Spleen (tissue), 11 donors: Measurements from ENCODE around the gene ZNF22. TPM values are rescaled to one million over a fixed set of nuclear protein-coding genes. Genes with fewer than 3 reads are reported as not detected.

ENCODE experiments used
- DNase-seq: peaks from one replicate; pipeline ENCODE4 v3.0.0-alpha.2; 2020
- H3K27ac ChIP-seq, 8 donors: fragments of 200-600 bp; sonication (generic) in 7 of 8; 1 replicate in 4 of 8; 2 replicates in 4 of 8; pipeline versions ENCODE4 v1.5.0 to v1.8.0; 2016 to 2021; ENCODE audit warnings: inconsistent platforms in 4 of 8, mild to moderate bottlenecking in 4 of 8, moderate library complexity in 1 of 8
- H3K27me3 ChIP-seq, 7 donors: fragments of 200-600 bp; sonication (generic) in 6 of 7; replicated peaks in 1 of 7; 1 replicate in 4 of 7; 2 replicates in 3 of 7; pipeline versions ENCODE4 v1.5.0 to v1.8.0; 2016 to 2021; ENCODE audit warnings: inconsistent platforms in 3 of 7, mild to moderate bottlenecking in 1 of 7
- H3K36me3 ChIP-seq, 6 donors: fragments of 200-600 bp; sonication (generic) in 5 of 6; 1 replicate in 4 of 6; 2 replicates in 2 of 6; pipeline versions ENCODE4 v1.5.0 to v1.8.0; 2016 to 2021; ENCODE audit warnings: inconsistent platforms in 2 of 6
- H3K4me1 ChIP-seq, 6 donors: fragments of 200-600 bp; sonication (generic) in 5 of 6; 1 replicate in 3 of 6; 2 replicates in 3 of 6; pipeline versions ENCODE4 v1.5.0 to v1.8.0; 2016 to 2021; ENCODE audit warnings: inconsistent platforms in 3 of 6
- H3K4me3 ChIP-seq, 8 donors: fragments of 200-600 bp; sonication (generic) in 7 of 8; 1 replicate in 4 of 8; 2 replicates in 4 of 8; pipeline versions ENCODE4 v1.5.0 to v1.8.0; 2016 to 2021; ENCODE audit warnings: inconsistent platforms in 4 of 8, mild to moderate bottlenecking in 4 of 8, moderate library complexity in 2 of 8
- H3K9me3 ChIP-seq, 8 donors: fragments of 200-600 bp; sonication (generic) in 7 of 8; 1 replicate in 4 of 8; 2 replicates in 4 of 8; pipeline versions ENCODE4 v1.5.0 to v1.8.0; 2016 to 2021; ENCODE audit warnings: inconsistent platforms in 4 of 8
- POLR2A ChIP-seq, 3 donors: fragments of 450-650 bp; IDR thresholded peaks; one replicate each; pipeline ENCODE4 v1.5.1; 2017; ENCODE audit warnings: antibody characterized with exemption in 3 of 3, mild to moderate bottlenecking in 1 of 3
- POLR2AphosphoS5 ChIP-seq, 3 donors: sonication (generic); formaldehyde crosslinking; IDR thresholded peaks; one replicate each; pipeline ENCODE4 v1.5.1; 2017; ENCODE audit warnings: antibody characterized with exemption in 3 of 3
- WGBS, 5 donors: extraction: QIAGEN DNeasy Blood & Tissue Kit in 3 of 5; methylation state at CpG; one replicate each; pipeline versions ENCODE4 v1.1.5 to v1.1.7; 2013 to 2018; 5-methylcytosine and 5-hydroxymethylcytosine counted together
- intact Hi-C: fragments of 100-400 bp; cut with DNase I; formaldehyde crosslinking; loops from one replicate; pipeline ENCODE4 v1.15.0; 2023; ENCODE audit warnings: low total_unique reads
- polyA plus RNA-seq, 3 donors: library from polyadenylated mRNA; stranded (reverse); fragments of 200-250 nt; gene quantifications; one replicate each; pipeline ENCODE4 v1.2.1, GENCODE V29; 2013
- total RNA-seq, 7 donors: library from RNA; depleted of rRNA in 3 of 7; stranded (reverse); fragments of >200 nt in 3 of 7; fragmentation: NEBNext Ultra II Directional in 4 of 7; extraction: Animal tissue kit (Norgen Biotek cat#: 25700) in 4 of 7; gene quantifications; one replicate each; pipeline versions ENCODE4 v1.1.0 to v1.2.1, GENCODE V29; 2016 to 2021
- TF ChIP-seq, protein P1 (sequence below), 11 experiments: fragments of 200-600 bp in 7 of 11; fragments of 450-650 bp in 4 of 11; sonication (generic) in 4 of 11; IDR thresholded peaks in 8 of 11; conservative IDR thresholded peaks in 3 of 11; 1 replicate in 7 of 11; 2 replicates in 4 of 11; pipeline versions ENCODE4 v1.4.0 to v1.8.0; 2016 to 2021; ENCODE audit warnings: antibody characterized with exemption in 11 of 11, inconsistent platforms in 4 of 11, mild to moderate bottlenecking in 1 of 11
- donor health status: healthy with polysubstance abuse.
- donor health status: DM: no; HTN: no; CAD: no; lungs with moderate emphysema.
- donor health status: DM: no; HTN: no; CAD: no.
- donor health status: Bipolar disorder and iron deficiency.
- donor health status: healthy.
- donor health status: DM: no; HTN: no; CAD: no.
- donor health status: DM: yes; HTN: yes; CAD: no.

ZNF22 gene
- total and polyA plus RNA-seq, 10 donors = 22.7 to 33.6 (median 26.0) TPM

DNA sequence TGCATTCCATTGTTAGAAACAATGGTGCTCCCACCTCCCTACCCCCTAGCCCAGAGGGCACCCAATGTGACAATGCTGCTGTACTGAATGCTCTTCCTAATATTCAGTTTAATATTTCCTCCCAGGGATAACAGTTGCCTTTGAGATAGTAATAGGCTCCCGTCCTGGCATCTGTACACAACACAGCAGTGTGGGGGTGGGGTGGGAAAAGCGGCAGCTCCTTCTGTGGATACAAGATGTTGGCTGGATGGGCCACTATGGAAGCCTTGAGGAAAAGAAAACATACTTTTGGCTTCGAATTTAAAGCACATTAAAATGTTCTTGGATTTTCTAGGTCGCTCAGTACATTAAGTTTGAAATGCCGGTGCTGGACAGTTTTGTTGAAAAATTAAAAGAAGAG is 9.2 kb upstream of the ZNF22 start:
- Histone ChIP-seq H3K27ac (no peak overlapping the region), H3K9me3 (no peaks in the 10 kb centered on the region), H3K4me3 (no peak overlapping the region), H3K36me3 (peaks cover 0 to 72% (median 10%) of the 10 kb centered on the region in 6 donors), H3K4me1 (peaks cover 0 to 31% (median 16%) of the 10 kb centered on the region in 6 donors), H3K27me3 (no peaks in the 10 kb centered on the region)
- 73 to 89% (median 84%) methylated on average over 5 of the region's 5 CpGs for WGBS, 5 donors
- no peak for DNase-seq
- no peak for TF ChIP-seq POLR2AphosphoS5 (IDR thresholded peaks at IDR 0.05)
- no peak for TF ChIP-seq POLR2A (IDR thresholded peaks at IDR 0.05)
- TF ChIP-seq, protein P1, sequence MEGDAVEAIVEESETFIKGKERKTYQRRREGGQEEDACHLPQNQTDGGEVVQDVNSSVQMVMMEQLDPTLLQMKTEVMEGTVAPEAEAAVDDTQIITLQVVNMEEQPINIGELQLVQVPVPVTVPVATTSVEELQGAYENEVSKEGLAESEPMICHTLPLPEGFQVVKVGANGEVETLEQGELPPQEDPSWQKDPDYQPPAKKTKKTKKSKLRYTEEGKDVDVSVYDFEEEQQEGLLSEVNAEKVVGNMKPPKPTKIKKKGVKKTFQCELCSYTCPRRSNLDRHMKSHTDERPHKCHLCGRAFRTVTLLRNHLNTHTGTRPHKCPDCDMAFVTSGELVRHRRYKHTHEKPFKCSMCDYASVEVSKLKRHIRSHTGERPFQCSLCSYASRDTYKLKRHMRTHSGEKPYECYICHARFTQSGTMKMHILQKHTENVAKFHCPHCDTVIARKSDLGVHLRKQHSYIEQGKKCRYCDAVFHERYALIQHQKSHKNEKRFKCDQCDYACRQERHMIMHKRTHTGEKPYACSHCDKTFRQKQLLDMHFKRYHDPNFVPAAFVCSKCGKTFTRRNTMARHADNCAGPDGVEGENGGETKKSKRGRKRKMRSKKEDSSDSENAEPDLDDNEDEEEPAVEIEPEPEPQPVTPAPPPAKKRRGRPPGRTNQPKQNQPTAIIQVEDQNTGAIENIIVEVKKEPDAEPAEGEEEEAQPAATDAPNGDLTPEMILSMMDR (IDR thresholded peaks at IDR 0.05 in 8 of 11, conservative IDR thresholded peaks at IDR 0.05 in 3 of 11) = no peak
- intact Hi-C loops = no loop called here

DNA sequence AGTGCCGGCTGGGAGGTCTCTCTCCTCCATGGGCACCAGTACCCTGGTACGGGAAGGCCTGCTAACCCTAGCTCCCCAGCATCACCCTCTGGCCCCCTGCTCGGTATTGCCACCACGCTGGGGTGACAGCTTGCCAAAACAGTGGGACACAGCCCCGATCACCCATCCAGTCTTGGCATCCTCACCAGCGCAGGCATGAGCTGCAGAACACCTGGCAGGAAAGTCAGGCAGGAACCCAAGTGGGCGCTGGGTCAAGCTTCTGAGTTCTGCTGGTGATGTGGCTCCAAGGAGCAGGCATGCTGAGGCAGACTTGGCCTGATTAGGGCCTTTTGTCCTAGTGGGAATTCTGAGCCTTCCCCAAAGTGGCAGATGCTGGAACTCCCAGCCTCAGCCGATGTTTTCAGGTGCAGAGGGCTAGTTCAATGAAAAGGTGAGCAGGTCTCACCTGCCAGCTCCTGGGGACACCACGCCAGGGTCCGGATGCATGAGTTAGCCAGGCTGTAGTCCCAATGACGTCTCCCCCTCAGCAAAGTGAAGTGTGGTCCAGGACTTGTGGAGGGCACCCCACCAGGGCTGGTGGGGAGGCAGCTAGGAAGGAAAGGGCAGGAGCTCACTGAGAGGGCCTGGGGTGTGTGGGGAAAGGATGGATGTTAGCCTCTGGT is 8.5 kb upstream of the ZNF22 start:
- Histone ChIP-seq H3K27ac (no peak overlapping the region), H3K4me1 (peaks cover 0 to 37% (median 18%) of the 10 kb centered on the region in 6 donors), H3K4me3 (no peak overlapping the region), H3K36me3 (peaks cover 0 to 66% (median 10%) of the 10 kb centered on the region in 6 donors), H3K9me3 (no peaks in the 10 kb centered on the region), H3K27me3 (no peaks in the 10 kb centered on the region)
- 89 to 97% (median 91%) methylated on average over 7 to 11 of the region's 11 CpGs for WGBS, 5 donors
- no peak for DNase-seq
- TF ChIP-seq POLR2AphosphoS5 (IDR thresholded peaks at IDR 0.05) (peak in 1 of 3 donors; percentile 23), POLR2A (IDR thresholded peaks at IDR 0.05) (no peak)
- TF ChIP-seq, protein P1 (IDR thresholded peaks at IDR 0.05 in 8 of 11, conservative IDR thresholded peaks at IDR 0.05 in 3 of 11) = no peak
- intact Hi-C loops = no loop called here

DNA sequence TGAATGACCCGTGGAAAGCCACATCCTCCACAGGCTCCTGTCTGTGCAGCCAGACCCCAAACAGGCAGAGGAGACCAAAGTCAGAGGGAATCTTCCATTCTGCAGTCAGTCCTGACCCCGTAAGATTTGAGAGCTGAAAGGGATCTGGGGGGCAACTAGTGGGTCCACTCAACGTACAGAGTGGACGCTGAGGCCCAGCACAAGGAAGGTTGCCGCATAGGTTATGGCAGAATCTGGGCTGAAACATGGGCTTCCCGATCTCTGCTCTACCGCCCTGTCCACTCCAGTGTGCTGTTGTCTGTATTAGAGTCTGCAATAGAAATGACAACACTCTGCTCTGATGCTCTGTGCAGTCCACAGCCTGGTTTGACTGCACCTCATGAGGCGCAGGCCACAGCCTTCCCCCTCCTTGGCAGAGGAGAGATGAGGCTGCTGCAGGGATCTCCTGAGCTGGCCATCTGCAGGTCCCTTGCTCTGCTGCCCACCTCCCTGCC is 7.9 kb upstream of the ZNF22 start:
- DNase-seq = no peak
- intact Hi-C loops = no loop called here
- Histone ChIP-seq H3K27ac (peak overlapping the region in 2 of 8 donors; percentile 3 to 50), H3K36me3 (peaks cover 0 to 63% (median 10%) of the 10 kb centered on the region in 6 donors), H3K9me3 (no peaks in the 10 kb centered on the region), H3K4me1 (peaks cover 0 to 43% (median 19%) of the 10 kb centered on the region in 6 donors), H3K4me3 (no peak overlapping the region), H3K27me3 (no peaks in the 10 kb centered on the region)
- TF ChIP-seq POLR2A (IDR thresholded peaks at IDR 0.05) (no peak), POLR2AphosphoS5 (IDR thresholded peaks at IDR 0.05) (no peak)
- TF ChIP-seq, protein P1 (IDR thresholded peaks at IDR 0.05 in 8 of 11, conservative IDR thresholded peaks at IDR 0.05 in 3 of 11) = no peak
- WGBS, 5 donors = 86 to 96% (median 92%) methylated on average over 6 to 8 of the region's 8 CpGs

DNA sequence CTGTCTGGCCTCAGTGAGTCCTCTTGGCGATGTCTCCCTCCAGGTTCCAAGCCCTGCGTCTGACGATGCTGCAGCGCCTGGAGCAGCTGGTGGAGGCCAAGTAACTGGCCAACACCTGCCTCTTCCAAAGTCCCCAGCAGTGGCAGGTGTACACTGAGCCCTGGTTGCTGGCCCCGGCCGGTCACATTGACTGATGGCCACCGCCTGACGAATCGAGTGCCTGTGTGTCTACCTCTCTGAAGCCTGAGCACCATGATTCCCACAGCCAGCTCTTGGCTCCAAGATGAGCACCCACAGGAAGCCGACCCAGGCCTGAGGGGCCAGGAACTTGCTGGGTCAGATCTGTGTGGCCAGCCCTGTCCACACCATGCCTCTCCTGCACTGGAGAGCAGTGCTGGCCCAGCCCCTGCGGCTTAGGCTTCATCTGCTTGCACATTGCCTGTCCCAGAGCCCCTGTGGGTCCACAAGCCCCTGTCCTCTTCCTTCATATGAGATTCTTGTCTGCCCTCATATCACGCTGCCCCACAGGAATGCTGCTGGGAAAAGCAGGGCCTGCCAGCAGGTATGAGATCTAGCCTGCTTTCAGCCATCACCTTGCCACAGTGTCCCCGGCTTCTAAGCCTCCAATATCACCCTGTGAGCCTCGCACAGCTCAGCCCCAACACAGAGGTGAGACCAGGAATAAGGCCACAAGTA is 7.3 kb upstream of the ZNF22 start:
- peak overlapping the region in 3 of 8 donors; percentile 3 to 50 (median 31) for H3K27ac ChIP-seq
- no peak overlapping the region for H3K4me3 ChIP-seq

More for the DNA sequence above, 7.3 kb upstream of the ZNF22 start:
- DNase-seq = no peak
- peak in 1 of 3 donors; percentile 27 for TF ChIP-seq POLR2AphosphoS5 (IDR thresholded peaks at IDR 0.05)
- no peak for TF ChIP-seq POLR2A (IDR thresholded peaks at IDR 0.05)
- intact Hi-C loops = no loop called here
- Histone ChIP-seq H3K9me3 (no peaks in the 10 kb centered on the region), H3K27me3 (no peaks in the 10 kb centered on the region), H3K4me1 (peaks cover 0 to 43% (median 19%) of the 10 kb centered on the region in 6 donors), H3K36me3 (peaks cover 0 to 57% (median 10%) of the 10 kb centered on the region in 6 donors)
- 88 to 96% (median 94%) methylated on average over 4 to 14 of the region's 14 CpGs for WGBS, 5 donors
